Activated T-cell treated with anti-CD3 and anti-CD28 coated beads, Interleukin-2, amount 50 U/mL, for 72 hours (primary cell): ENCODE results near the gene GORASP2. TPM values are rescaled to one million over a fixed set of nuclear protein-coding genes. Genes with fewer than 3 reads are reported as not detected.
"Not testable (repeated sequence)": the region's sequence is repeated elsewhere in the genome, so short reads cannot be mapped to it uniquely, and the experiment has no call there.

Experiments
- ATAC-seq, 2 donors: fragments of 150-1000 bp; cut with Tn5 transposase; replicated peaks in 1 of 2; 2 replicates each; pipeline ENCODE4 v1.10.0; 2021; ENCODE audit warnings: moderate library complexity in 2 of 2, mild to moderate bottlenecking in 1 of 2
- DNase-seq, 2 donors: peaks; one replicate each; pipeline ENCODE4 v3.0.0; 2021 to 2022; ENCODE audit warnings: mixed read lengths in 1 of 2
- H3K27ac Mint-ChIP-seq: one replicate; pipeline ENCODE4 v1.8.0; 2022; ENCODE audit warnings: mild to moderate bottlenecking, moderate library complexity, mixed read lengths
- H3K27me3 Mint-ChIP-seq: one replicate; pipeline ENCODE4 v1.8.0; 2022; ENCODE audit warnings: low read depth, mixed read lengths
- H3K36me3 Mint-ChIP-seq, 2 donors: one replicate each; pipeline ENCODE4 v1.8.0; 2022; ENCODE audit warnings: mixed read lengths in 2 of 2, mild to moderate bottlenecking in 1 of 2; ENCODE audit not compliant: insufficient read depth in 2 of 2
- H3K4me1 Mint-ChIP-seq: one replicate; pipeline ENCODE4 v1.8.0; 2022; ENCODE audit warnings: low read depth, mixed read lengths
- H3K4me3 Mint-ChIP-seq, 2 donors: one replicate each; pipeline ENCODE4 v1.8.0; 2022; ENCODE audit warnings: mild to moderate bottlenecking in 2 of 2, mixed read lengths in 2 of 2, moderate library complexity in 2 of 2
- H3K9me3 Mint-ChIP-seq, 2 donors: one replicate each; pipeline ENCODE4 v1.8.0; 2022; ENCODE audit warnings: mixed read lengths in 2 of 2
- total RNA-seq, 2 donors: library from RNA; stranded (reverse); gene quantifications; one replicate each; pipeline ENCODE4 v1.2.3, GENCODE V29; 2022

The GORASP2 gene
- total RNA-seq, 2 donors from 2014 or later: 86.8 to 90.4 TPM

- Mint-ChIP-seq H3K4me3 (no peak overlapping the region), H3K27me3 (no peaks in the 10 kb centered on the region), H3K27ac (no peak overlapping the region), H3K9me3 (peaks cover 10 to 12% of the 10 kb centered on the region in 2 donors), H3K4me1 (no peaks in the 10 kb centered on the region), H3K36me3 (peaks cover 11 to 12% of the 10 kb centered on the region in 2 donors)
- no peak for ATAC-seq
- no peak for DNase-seq
Measured at GRCh38 chr2:170905864-170906263, 23.2 kb upstream of the GORASP2 start.

GRCh38 chr2:170911314-170911889 is 17.7 kb upstream of the GORASP2 start:
- H3K4me1 Mint-ChIP-seq: no peaks in the 10 kb centered on the region
- H3K4me3 Mint-ChIP-seq: no peak overlapping the region
- H3K36me3 Mint-ChIP-seq: peaks cover 26% of the 10 kb centered on the region in 2 donors
- no peaks in the 10 kb centered on the region for H3K27me3 Mint-ChIP-seq
- peaks cover 25 to 26% of the 10 kb centered on the region in 2 donors for H3K9me3 Mint-ChIP-seq
- ATAC-seq (no peak), DNase-seq (no peak)
- H3K27ac Mint-ChIP-seq: no peak overlapping the region

GRCh38 chr2:170914994-170915666 is 13.9 kb upstream of the GORASP2 start:
- not testable (repeated sequence) for ATAC-seq, H3K27ac Mint-ChIP-seq, H3K4me3 Mint-ChIP-seq, DNase-seq, H3K27me3 Mint-ChIP-seq, H3K4me1 Mint-ChIP-seq
- peaks cover 24 to 35% of the 10 kb centered on the region in 2 donors for H3K36me3 Mint-ChIP-seq
- peaks cover 24% of the 10 kb centered on the region in 2 donors for H3K9me3 Mint-ChIP-seq

- no peak overlapping the region for H3K27ac Mint-ChIP-seq
- H3K27me3 Mint-ChIP-seq: no peaks in the 10 kb centered on the region
- H3K36me3 Mint-ChIP-seq: peaks cover 17 to 22% of the 10 kb centered on the region in 2 donors
- no peak for DNase-seq
- no peaks in the 10 kb centered on the region for H3K4me1 Mint-ChIP-seq
- no peak for ATAC-seq
- peaks cover 14 to 18% of the 10 kb centered on the region in 2 donors for H3K9me3 Mint-ChIP-seq
- no peak overlapping the region for H3K4me3 Mint-ChIP-seq
Measured at GRCh38 chr2:170917219-170917913, 11.7 kb upstream of the GORASP2 start.

GRCh38 chr2:170917957-170918356 is 11.1 kb upstream of the GORASP2 start:
- H3K27ac Mint-ChIP-seq: no peak overlapping the region
- H3K27me3 Mint-ChIP-seq: no peaks in the 10 kb centered on the region
- ATAC-seq (no peak), DNase-seq (no peak)
- no peak overlapping the region for H3K4me3 Mint-ChIP-seq
- peaks cover 11 to 16% of the 10 kb centered on the region in 2 donors for H3K9me3 Mint-ChIP-seq
- no peaks in the 10 kb centered on the region for H3K4me1 Mint-ChIP-seq
- peaks cover 14 to 19% of the 10 kb centered on the region in 2 donors for H3K36me3 Mint-ChIP-seq

- H3K4me3 Mint-ChIP-seq, H3K27ac Mint-ChIP-seq, H3K27me3 Mint-ChIP-seq, DNase-seq, ATAC-seq, H3K9me3 Mint-ChIP-seq: not testable (repeated sequence)
- H3K36me3 Mint-ChIP-seq: peaks cover 5 to 17% of the 10 kb centered on the region in 2 donors
- H3K4me1 Mint-ChIP-seq: peaks cover 18% of the 10 kb centered on the region
Measured at GRCh38 chr2:170921873-170922272, 7.2 kb upstream of the GORASP2 start.

- no peaks in the 10 kb centered on the region for H3K27me3 Mint-ChIP-seq
- no peak overlapping the region for H3K4me3 Mint-ChIP-seq
Measured at GRCh38 chr2:170922634-170923494, 6.2 kb upstream of the GORASP2 start.

GRCh38 chr2:170923799-170924198 is 5.3 kb upstream of the GORASP2 start:
- no peak overlapping the region for H3K4me3 Mint-ChIP-seq
- peaks cover 2 to 3% of the 10 kb centered on the region in 2 donors for H3K9me3 Mint-ChIP-seq
- H3K27ac Mint-ChIP-seq: no peak overlapping the region
- ATAC-seq (no peak), DNase-seq (no peak)
- peaks cover 0 to 8% of the 10 kb centered on the region in 2 donors for H3K36me3 Mint-ChIP-seq
- H3K27me3 Mint-ChIP-seq: no peaks in the 10 kb centered on the region
- peaks cover 31% of the 10 kb centered on the region for H3K4me1 Mint-ChIP-seq

More at GRCh38 chr2:170922634-170923494, 6.2 kb upstream of the GORASP2 start:
- H3K4me1 Mint-ChIP-seq: peaks cover 22% of the 10 kb centered on the region
- no peak overlapping the region for H3K27ac Mint-ChIP-seq
- peaks cover 0 to 2% of the 10 kb centered on the region in 2 donors for H3K9me3 Mint-ChIP-seq
- DNase-seq (no peak), ATAC-seq (no peak)
- peaks cover under 1 to 12% of the 10 kb centered on the region in 2 donors for H3K36me3 Mint-ChIP-seq

- Mint-ChIP-seq H3K4me1 (peaks cover 31% of the 10 kb centered on the region), H3K36me3 (peaks cover 0 to 7% of the 10 kb centered on the region in 2 donors), H3K27me3 (no peaks in the 10 kb centered on the region), H3K9me3 (peaks cover 2 to 3% of the 10 kb centered on the region in 2 donors), H3K27ac (no peak overlapping the region), H3K4me3 (no peak overlapping the region)
- no peak for ATAC-seq
- peak; percentile 16 to 29 for DNase-seq
Measured at GRCh38 chr2:170924969-170925368, 4.1 kb upstream of the GORASP2 start.

- DNase-seq: no peak
- ATAC-seq: no peak
- Mint-ChIP-seq H3K27me3 (no peaks in the 10 kb centered on the region), H3K4me3 (no peak overlapping the region), H3K9me3 (peaks cover 2 to 3% of the 10 kb centered on the region in 2 donors), H3K36me3 (peaks cover 0 to 7% of the 10 kb centered on the region in 2 donors), H3K27ac (no peak overlapping the region), H3K4me1 (peaks cover 36% of the 10 kb centered on the region)
Measured at GRCh38 chr2:170925923-170926322, 3.1 kb upstream of the GORASP2 start.

GRCh38 chr2:170926743-170927297 is 2.2 kb upstream of the GORASP2 start:
- no peak for DNase-seq
- peak overlapping the region in 1 of 2 donors; percentile 58 for H3K4me3 Mint-ChIP-seq
- peak overlapping the region; percentile 24 for H3K27ac Mint-ChIP-seq

GRCh38 chr2:170928036-170928823 is 823 bp upstream of the GORASP2 start:
- Mint-ChIP-seq H3K9me3 (peaks cover 2 to 3% of the 10 kb centered on the region in 2 donors), H3K4me3 (peak overlapping the region; percentile 98 to 100), H3K27ac (peak overlapping the region; percentile 88), H3K27me3 (no peaks in the 10 kb centered on the region), H3K36me3 (peaks cover 2 to 14% of the 10 kb centered on the region in 2 donors), H3K4me1 (peaks cover 54% of the 10 kb centered on the region)
- no peak for ATAC-seq
- DNase-seq: peak in 1 of 2 donors; percentile 15

More at GRCh38 chr2:170926743-170927297, 2.2 kb upstream of the GORASP2 start:
- Mint-ChIP-seq H3K4me1 (peaks cover 45% of the 10 kb centered on the region), H3K9me3 (peaks cover 2 to 3% of the 10 kb centered on the region in 2 donors), H3K36me3 (peaks cover 0 to 11% of the 10 kb centered on the region in 2 donors), H3K27me3 (no peaks in the 10 kb centered on the region)
- ATAC-seq: no peak
